Kasumi-1 (cell line): ENCODE results near the gene CACTIN.
"Not testable (repeated sequence)": the region's sequence is repeated elsewhere in the genome, so short reads cannot be mapped to it uniquely, and the experiment has no call there.

Source experiments
- DNase-seq, 2 experiments: peaks; one replicate each; lab custom pipeline; 2025; lab: John Stamatoyannopoulos, UW

Gene CACTIN

DNA sequence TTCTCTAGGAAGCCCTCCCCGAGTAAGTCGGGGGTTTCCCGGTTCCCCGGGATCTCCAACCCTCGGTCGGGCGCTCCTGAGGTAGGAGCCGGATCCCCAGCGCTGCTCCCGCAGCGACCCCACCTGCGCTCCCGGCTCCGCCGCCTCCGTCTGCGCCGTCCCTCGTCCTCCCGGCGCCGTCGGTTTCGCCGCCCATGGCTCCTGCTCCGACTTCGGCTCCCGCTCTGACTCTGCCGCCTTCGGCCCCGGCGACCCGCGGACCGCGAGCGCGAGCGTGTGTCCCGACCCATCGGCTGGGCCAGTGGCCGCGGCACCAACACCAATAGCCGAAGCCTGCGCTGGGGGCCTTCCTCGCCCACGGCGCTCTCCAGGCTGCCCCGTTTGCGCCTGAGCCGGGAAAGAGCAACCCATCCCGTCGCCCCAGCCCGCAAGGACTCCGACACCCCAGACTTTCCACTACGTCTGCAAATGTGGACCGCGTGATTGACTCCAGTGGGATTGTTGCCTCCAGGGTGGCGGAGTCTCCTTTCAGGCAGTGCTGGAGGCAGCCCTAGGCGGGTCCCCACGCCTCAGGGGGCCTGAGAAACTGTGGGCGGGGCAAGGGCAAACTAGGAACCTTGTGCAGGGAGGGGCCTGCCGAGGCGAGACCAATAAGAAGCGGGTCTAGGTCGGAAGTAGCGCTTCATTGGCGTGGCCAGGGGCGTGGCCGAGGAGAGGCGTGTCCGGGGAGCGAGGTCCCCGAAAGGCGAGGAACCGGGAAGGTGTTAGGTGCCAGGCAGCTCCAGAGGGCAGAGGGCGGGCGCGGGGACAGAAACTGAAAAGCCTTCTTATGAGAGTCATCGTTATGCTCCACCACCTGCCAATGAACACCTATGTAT is at the start of gene CACTIN:
TSS of gene CACTIN (minus strand) at position 318 of the 878 bp plus-strand sequence. CDS start at position 290, 28 bp downstream.
- DNase-seq: peak; percentile 98 to 99

GRCh38 chr19:3674784-3675543 is 48.4 kb upstream of the CACTIN start:
- no peak for DNase-seq

GRCh38 chr19:3673506-3674439 is 47.2 kb upstream of the CACTIN start:
- DNase-seq: no peak

GRCh38 chr19:3672993-3673392 is 46.4 kb upstream of the CACTIN start:
- DNase-seq: peak; percentile 43 to 58

DNA sequence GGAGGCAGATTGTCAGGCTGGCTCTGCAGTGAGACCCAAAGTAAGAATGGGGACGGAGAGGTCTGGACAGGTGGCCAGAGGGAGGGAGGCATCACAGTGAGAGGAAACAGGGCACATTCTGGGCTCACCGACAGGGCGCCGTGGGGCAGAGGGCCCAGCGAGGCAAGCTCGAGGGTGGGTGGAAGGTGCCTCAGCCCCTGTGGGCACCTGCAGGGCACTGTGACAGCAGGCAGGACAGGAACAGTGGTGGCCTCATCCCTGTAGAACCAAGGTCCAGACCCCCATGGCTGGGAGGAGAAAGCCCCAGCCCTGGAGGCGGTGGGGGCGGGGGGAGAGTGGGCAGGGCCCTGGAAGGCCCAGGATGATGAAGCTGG is 46.0 kb upstream of the CACTIN start:
- DNase-seq: no peak

DNA sequence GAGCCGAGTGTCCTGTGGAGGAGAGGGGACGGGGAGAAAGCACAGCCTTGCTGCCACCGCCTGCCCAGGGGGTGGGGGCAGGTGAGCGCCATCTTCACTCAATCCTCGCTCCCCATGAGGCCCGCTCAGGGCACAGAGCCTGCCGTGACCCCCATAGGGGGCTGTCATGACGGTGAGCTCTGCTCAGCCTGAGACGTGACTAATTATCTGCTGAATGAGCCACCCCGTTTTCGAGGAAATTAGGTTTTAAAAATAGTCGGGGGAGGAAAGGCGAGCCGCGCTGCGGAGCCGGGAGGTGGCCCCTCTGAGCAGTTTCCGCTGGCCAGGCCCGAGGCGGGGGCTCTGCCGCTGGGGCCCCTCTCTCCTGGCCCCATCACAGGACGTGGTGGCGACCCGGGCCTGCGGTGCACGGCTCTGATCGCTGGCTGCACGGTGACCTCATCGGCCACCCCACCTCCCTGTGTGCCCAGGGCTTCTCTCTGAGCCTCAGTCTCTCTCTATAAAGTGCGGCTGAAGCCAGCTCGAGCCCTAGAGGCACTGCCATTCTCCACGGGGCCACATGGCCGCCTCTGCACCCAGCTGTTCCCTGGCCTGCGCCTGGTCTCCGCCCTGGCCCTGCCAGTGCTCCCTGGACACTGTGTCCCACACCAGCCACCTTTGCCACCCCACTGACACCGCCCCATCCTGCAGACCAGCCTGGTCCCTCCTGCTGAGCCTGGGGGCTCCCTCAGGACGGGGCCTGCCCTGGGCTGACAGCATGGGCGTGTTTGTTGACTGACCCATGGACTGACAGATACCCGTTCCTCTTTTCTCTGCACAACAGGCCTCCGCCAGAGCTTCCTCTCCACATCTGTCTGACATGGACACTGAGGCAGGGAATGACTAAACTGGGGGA is 45.3 kb upstream of the CACTIN start:
- DNase-seq: peak; percentile 42 to 46

- DNase-seq: peak; percentile 15 to 18
Measured at GRCh38 chr19:3670796-3671679, 44.4 kb upstream of the CACTIN start.

- no peak for DNase-seq
Measured at GRCh38 chr19:3669947-3670795, 43.6 kb upstream of the CACTIN start.

DNA sequence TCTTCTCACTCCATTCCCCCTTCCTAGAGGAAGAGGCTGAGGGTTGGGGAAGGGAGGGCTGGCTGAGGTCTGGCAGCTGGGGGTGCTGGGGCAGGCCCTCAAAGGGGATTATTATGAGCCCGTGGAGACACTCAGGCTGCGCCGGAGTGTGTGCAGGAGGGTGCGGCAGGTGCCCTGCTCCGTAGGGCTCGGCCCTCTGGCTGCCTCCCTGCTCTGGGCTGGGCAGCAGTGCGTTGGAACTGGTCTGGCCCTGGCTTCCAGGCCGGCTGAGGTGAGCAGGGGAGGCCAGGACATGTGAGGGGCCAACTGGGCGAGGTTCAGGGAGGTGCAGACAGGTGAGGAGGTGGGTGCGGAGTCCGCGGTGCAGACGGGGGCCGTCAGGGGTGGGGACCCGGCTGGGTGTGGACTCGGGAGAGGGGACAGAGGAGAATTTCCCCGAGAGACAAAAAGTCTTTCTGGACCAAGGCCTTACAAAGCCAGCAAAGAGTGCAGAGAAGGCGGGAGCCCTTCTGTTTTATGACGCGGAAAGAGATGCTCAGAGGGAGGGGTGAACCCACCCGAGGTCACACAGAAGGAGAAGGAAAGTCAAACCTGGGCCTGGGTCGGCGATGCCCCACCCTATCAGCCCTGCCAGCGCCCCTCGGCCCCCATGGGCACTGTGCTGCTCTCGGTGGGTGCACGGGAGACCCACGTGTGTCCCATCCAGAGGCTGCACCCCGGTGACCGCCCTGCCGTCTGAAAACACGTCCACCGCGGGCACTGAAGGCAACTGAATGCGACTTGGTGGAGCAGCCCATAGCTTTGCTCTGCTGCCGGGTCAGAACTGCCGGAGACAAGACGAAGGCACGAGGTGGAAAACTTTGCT is 42.7 kb upstream of the CACTIN start:
- no peak for DNase-seq

GRCh38 chr19:3668331-3669081 is 41.9 kb upstream of the CACTIN start:
- no peak for DNase-seq

GRCh38 chr19:3667766-3668165 is 41.2 kb upstream of the CACTIN start:
- no peak for DNase-seq

GRCh38 chr19:3667037-3667638 is 40.5 kb upstream of the CACTIN start:
- DNase-seq: no peak

GRCh38 chr19:3666545-3666856 is 39.9 kb upstream of the CACTIN start:
- not testable (repeated sequence) for DNase-seq

DNA sequence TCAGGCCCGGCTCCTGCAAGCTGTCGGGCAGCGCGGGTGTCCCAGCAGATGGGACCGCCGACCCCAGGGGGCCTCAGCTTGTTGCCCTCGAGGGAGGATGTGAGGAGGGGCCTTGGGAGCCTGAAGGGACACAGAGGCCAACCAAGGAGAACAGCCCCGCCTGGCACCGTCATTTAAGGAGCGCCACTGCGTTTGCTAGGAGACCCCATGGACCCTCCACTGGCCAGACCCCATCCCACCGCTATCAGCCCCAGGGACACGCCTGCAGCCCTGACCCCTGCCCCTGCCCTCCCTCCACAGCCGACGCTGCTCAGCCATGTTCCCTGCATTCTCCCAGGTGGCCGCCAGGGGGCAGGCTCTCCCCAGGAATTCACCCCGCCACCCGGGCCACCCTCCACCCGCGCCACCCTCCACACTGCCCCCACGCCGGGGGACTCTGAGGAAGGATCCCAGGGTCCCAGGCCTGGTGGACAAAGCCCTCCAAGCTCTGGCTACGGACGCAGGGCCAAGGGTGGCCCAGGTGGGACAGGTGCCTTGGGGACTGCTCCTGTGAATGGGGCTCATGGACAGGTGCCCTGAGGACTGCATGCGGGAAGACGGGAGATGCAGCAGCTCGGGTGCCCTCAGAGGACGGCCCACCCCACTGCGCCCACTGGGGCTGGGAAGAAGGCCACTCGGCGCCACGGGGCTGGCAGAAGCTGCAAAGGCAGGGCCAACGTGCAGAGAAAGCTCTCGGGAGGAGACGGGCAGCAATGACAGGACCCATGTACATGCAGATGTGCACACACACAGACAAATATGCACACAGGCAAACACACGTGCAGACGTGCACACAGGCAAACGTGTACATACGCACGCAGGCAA is 39.3 kb upstream of the CACTIN start:
- peak; percentile 24 to 47 for DNase-seq

DNA sequence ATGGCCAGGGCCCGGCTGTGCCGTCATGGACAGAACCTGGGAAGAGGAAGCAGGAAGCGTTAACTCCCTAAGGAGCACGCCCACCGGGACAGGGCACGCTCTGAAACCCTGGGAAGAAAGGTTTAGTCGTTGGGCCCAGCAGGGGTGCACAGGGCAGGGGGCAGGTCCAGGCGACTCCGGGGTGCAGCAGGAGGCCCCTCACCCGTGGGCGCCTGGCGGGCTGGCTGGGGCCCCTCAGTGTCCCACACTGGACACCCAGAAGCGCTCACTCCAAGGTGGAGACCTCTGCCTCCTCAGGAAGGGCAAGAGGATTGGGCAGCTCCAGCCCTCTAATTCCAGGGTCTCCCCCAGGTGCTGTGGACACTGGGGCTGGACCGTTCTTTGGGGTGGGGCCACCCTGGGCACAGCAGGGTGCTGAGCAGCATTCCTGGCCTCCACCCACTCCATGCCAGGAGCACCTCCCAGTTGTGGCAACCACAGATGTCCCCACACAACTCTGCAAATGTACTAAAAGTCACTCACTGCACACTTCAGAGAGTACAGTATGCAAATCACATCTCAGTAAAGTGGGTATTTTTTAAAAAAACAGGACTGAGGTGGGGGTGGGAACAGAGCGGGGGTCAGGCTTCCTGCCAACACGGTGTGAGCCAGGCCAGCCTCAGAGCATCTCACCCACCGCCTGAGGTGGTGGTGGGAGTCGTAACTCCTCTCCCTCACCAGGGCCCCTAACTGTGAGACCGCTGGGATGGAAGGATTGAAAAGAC is 38.5 kb upstream of the CACTIN start:
- no peak for DNase-seq
